NCI-H82 treated with DMSO at 0.1 percent for 48 hours (cell line): Measurements from ENCODE around the gene KRTAP5-3.

Experiments
- DNase-seq: peaks from one replicate; lab custom pipeline; 2025; ENCODE audit not compliant: unreplicated experiment; lab: John Stamatoyannopoulos, UW

The KRTAP5-3 gene

DNA sequence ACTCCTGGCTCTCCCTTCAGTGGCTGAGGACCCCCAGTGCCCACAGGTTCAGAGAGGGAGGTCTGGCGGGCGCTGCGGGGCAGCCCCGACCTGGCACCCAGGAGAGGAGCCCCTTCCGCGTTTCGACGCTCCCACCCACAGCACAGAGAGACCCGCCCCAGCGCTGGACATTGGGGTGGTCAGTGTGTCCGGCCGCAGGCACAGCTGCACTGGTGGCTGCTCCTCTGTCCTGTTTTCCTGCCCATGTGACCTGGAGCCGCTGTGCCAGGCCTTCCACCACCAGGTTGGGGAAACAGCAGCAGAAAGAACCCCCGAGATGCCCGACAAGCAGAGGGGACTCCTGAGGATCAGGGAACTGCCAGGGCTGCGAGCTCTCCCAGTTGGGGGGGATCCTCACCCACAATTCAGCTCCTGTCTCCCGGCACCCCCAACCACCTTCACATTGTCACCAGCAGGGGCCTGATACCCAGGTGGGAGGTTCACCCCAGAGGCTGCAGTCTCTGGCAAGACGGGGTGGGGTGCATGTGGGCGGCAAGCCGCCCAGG lies 35.0 kb upstream of the KRTAP5-3 start:
- DNase-seq, result no peak

DNA sequence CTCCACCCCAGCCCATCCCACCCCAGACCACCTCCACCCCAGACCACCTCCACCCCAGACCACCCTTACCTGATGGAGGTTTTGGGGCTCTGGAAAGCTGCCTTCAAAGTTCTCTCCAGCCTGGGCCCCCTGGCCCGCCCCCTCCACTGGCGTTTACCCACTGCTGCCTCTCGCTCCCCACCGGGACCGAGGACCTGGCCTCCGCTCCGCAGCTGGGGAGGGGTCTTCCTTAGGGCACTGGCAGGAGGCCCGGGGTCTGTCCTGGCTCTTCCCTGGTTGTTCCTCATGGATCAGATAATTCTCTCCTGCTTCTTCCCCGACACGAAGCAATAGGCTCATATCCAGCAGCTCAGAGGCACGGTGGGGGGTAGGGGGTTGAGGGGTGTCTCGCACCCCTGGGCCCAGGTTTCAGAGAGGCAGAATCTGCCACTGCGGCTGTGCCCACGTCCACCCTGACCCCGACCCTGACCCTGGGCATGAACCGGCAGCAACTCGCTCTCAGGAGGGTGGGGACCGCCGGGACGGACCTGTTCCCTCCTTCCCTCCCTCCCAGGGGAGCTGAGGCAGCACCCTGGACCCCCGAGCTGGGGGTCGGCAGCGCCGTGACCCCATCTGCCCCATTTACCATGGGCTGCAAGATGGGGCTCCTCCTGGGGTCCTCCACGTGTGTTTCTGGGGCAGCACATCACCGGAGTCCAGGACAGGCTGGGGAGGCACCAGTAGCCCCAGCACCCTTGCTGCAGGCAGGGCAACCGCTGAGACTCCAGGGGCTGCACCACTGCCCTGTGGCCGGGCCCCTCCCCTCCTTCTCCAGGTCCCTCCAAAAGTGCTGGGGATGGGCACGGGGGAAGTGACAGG lies 34.3 kb upstream of the KRTAP5-3 start:
- DNase-seq, result no peak

DNA sequence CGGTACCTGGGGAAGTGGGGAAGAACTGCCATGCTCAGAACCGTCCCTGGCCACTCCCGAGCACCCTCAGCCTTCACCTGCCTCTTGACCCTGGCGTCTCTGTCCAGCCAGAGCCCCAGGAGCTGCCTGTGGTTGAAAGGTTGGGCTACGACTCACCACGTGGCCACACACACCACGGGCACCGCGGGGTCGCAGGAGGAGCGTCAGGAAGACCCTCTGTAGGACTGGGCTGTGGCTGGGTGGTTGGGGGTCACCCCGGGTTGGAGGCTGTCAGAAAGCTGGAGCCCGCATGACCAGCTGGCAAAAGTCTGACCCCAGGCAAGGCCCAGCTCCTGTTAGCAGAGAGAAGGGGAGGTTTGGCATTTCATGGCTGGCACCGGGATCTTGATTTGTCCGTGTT lies 32.8 kb upstream of the KRTAP5-3 start:
- no peak for DNase-seq

DNA sequence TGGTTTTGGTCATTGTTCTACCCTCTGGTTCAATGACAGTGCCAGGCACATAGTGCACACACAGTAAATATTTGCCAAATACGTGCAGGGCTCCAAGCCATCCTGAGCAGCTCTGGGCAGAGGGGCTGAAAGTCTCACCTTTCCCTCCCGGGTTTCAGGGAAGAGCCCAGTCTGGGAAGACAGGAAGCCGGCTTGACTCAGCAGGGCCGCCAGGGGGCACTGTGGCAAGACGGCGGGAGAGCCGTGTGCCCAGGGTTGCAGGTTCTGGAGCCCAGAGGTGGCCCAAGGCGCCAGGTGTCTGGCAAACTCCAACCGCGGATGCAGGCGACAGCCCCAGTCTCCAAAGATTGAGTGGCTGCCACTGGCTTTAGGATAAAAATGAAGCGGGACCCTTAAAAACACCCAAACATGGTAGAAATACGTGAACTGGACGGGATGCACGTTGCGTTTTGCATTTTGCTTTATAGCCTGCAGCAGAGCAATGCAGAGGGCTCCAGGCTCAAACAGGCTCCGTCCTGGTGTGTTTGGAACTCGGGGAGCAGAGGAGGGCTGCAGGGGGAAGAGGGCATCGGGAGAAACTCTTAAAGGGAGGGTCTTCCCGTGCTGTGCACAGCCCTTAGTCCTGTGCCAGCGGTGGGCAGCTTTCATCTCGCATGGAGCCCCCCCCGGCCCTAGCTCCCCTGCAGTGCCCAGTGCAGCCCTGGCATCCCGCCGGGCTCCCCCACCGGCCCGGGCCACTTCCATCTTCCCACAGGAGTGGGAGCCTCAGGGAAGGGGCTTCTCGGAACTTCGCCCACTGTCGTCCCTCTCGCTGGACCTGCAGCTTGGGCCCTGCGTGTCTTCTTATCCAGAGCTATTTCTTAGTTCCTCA lies 32.0 kb upstream of the KRTAP5-3 start:
- no peak for DNase-seq

DNA sequence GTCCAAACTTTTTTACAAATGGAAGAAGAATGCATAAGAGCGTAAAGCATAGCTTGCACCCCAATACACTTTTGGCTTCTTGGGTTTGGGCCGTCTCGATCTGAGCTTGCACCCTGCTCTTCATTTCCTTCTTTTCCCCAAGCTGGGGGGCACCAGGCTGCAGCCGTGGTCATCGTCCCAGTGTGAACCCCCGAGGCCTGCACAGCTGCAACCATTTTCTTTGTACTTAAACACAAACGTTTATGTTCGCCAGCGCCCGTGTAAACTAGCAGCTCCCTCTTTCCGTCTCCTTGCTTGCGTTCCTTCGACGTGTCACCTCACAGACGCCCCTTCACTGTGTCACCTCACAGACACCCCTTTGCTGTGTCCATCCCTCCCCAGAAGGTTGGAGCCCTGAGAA lies 31.4 kb upstream of the KRTAP5-3 start:
- DNase-seq, result no peak

GRCh38 chr11:1639102-1639620 lies 30.9 kb upstream of the KRTAP5-3 start:
- DNase-seq, result no peak

GRCh38 chr11:1638344-1638743 lies 30.1 kb upstream of the KRTAP5-3 start:
- no peak for DNase-seq

GRCh38 chr11:1637628-1638027 lies 29.4 kb upstream of the KRTAP5-3 start:
- no peak for DNase-seq

DNA sequence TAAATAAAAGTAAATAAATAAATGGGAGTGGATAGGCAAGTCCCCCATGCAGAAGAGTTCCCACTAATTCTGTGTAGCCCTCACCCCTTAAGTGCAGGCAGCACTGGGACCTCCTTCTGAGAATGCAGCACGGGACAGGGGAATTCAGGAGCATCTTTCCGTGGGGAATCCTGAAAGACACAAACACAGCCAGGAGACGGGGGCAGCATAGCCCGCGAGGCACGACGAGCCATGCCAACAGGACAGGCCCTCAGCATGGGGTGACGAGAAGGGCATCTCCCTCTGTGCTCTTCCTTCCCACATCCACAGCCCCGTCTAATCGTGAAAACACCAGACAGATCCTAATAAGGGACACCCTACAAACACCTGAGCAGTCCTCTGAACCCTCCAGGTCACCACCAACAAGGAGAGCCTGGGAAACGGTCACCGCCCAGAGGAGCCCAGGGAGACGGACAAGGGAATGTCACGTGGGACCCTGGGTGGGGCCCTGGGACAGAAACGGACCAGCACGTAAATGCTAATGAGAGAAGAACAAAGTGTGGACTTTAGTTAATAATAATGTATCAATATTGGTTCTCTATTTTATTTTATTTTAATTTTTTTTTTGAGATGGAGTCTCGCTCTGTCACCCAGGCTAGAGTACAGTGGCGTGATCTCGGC lies 28.2 kb upstream of the KRTAP5-3 start:
- no peak for DNase-seq

DNA sequence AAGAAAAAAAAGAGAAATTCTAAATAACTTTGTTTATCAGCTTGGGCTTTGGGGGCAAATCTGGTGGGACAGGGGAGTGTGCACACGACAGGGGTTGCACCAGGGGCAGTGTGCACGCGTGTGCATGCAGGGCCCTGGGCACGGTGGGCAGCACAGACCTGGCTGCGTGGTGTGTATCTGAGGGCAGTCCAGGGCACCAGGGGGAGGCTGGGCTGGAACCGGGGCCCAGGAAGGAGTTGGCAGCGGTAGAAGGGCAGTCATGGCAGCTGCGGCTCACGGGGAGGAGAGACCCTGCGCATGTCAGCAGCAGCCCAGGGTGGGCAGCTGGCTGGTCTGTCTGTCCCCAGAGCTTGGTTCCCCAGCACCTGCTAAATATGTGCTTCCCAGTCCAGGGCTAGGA lies 25.6 kb upstream of the KRTAP5-3 start:
- no peak for DNase-seq

DNA sequence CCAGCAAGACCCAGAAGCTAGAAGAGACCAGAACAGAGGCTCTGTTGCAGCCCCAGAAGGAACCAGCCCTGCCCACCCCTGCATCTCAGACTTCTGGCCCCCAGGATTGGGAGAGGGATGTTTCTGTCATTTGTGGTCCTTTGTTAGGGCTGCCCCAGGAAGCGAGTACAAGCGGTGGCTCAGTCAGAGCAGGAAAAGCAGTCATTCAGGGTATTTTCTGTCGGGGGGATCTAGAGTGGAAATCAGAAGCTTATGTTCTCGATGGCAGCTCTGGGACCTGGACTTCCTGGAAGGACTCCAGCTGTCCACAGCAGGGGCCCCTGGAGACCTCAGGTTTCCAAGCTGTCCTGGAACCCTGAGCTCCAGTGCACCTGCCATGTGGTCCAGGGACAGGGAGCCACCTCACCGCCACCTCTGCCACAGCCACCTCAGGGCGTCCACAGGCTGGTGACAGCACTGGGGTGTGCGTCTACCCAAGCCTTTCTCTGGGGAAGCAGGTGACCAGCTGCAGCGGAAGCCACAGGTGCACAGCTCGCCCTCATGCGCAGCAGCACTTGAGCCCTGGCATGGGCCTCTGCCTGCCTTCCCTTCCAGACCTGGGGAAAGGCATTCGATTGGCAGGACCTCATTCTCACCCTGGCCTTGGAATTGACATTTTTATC lies 23.9 kb upstream of the KRTAP5-3 start:
- no peak for DNase-seq

GRCh38 chr11:1631066-1631568 lies 22.9 kb upstream of the KRTAP5-3 start:
- no peak for DNase-seq

DNA sequence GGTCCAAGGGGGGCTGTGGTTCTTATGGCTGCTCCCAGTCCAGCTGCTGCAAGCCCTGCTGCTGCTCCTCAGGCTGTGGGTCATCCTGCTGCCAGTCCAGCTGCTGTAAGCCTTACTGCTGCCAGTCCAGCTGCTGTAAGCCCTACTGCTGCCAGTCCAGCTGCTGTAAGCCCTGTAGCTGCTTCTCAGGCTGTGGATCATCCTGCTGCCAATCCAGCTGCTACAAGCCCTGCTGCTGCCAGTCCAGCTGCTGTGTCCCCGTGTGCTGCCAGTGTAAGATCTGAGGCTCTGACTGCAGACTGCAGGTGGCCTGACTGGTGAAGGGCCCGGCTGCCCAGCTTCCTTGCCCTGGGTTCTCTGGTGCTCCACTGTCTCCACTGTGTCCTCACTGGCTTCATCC lies 22.0 kb upstream of the KRTAP5-3 start:
- DNase-seq, result no peak

DNA sequence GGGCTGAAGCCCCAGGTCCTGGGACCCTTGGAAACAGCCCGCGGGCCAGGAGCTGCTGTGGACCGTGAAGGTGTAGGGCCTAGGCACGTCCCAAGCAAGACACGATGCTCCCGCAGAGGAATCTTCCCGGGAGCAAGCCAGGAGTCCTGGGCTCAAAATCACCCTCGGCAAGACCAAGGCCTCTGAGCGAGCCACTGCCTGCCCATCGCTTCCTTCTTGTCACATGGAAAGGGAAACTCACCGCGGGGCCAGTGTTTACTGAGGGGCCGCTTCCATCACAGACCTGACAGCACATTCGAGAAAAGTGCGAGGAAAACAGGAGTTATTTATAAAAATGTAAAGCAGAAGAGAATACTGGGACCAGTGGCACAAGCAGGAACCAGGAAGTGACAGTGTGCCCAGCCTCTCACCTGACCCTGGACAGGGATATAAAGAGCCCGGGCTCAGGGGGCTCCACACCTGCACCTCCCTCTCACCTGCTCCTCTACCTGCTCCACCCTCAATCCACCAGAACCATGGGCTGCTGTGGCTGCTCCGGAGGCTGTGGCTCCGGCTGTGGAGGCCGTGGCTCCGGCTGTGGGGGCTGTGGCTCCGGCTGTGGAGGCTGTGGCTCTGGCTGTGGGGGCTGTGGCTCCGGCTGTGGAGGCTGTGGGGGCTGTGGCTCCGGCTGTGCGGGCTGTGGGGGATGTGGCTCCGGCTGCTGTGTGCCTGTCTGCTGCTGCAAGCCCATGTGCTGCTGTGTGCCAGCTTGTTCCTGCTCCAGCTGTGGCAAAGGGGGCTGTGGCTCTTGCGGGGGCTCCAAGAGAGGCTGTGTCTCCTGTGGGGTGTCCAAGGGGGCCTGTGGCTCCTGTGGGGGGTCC lies 21.3 kb upstream of the KRTAP5-3 start, which contains the start of gene KRTAP5-5:
Gene KRTAP5-5, plus strand, starts transcription at position 450 of the 860 bp plus-strand sequence. Its CDS starts 66 bp downstream, at position 516.
- DNase-seq, result no peak

DNA sequence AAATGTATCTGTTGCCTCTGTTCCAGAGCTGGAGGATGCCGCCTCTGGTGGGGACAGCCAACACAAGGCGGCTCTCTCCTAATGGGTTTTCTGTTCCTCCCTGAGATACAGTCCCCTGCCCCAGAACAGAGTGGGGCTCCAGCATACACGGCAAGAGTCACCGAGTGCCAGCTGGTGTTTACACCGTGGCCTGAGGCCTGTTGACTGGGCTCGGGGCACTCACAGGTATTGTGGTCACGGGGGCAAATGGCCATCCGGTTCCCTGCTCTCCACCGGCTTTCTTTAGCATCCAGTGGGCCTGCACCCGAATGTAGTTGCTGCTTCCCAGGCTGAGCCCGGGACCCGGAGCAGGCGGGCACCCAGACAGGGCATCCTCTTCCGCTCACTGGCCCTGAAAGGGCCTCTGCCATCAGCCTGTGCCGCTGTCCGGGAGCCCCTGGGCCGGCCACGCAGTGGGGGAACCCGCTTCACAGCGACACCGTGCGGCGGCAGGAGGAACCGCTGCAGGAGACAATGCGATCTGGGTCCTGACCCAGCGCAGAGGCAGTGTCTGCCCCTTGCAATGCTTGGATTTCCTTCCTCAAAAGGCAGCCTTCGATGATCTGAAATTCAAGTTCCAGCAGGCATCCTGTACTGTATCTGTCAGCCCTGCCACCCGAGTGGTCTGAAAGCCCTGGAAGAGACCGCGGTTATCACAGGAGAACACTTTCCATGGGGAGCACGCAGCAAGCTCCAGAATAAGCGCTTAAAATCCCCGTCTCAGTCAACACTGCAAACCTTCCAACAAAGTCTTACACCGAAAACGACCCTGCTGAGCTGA lies 20.5 kb upstream of the KRTAP5-3 start:
- no peak for DNase-seq

DNA sequence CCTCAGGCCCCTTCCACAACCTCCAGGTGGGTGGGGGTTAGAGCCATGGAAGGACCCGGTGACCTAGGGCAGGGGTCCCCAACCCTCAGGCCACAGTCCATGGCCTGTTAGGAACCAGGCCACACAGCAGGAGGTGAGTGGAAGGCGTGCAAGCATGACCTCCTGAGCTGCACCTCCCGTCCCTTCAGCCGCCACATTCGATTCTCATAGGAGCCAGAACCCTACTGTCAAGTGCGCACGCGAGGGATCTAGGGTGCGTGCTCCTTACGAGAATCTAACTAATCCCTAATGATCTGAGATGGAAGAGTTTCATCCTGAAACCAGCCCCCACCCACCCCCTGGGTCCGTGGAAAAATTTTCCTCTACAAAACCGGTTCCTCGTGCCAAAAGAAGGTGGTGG lies 17.3 kb upstream of the KRTAP5-3 start:
- no peak for DNase-seq

DNA sequence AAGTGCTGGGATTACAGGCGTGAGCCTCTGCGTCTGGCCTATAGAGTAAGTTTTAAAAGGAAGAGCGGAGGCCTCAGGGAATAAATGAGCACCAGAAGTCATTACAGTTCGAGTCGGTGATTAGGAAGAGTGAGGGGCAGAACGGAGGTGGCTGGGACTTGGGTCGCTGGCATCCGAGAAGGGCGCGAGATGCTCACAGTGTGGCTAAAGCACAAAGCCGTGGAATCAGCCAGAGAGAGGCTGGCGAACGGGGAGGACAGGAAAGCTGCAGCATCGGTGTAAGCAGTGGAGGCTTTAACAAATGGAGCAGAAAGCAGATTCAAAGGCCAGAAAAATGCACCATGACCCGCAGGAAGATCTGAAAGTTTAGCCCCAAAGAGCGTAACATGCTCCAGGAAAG lies 16.4 kb upstream of the KRTAP5-3 start:
- DNase-seq, result no peak

- DNase-seq, result no peak
Observed at GRCh38 chr11:1623716-1624115, 15.5 kb upstream of the KRTAP5-3 start.
